ENCODE measurements around the gene DNAI2.

Gene DNAI2

GRCh38 chr17:74307984-74308773, 34.1 kb downstream of the DNAI2 start:
- no peak for DNase-seq

- no peak for DNase-seq
These were observed 35.9 kb downstream of the DNAI2 start for GRCh38 chr17:74309902-74310301.

DNA sequence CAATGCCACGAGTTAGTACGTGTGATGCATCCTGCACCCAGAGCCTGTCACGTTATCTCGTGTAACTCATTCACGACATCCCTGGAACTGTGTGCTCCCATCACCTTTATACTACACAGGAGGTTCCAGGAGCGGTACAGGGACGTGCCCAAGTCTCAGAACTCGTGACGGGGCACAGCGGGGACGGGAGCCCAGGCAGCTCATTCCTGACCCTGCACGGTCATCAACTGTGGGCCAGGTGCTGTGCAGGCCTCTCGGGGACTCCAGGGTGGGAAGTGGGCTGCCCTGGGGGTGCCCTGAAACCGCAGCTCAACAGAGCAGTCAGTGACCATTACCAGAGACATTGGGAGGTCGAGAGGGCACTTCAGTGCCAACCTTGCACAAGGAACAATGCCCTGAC, 40.8 kb downstream of the DNAI2 start:
- no peak for DNase-seq

GRCh38 chr17:74316220-74316619, 42.2 kb downstream of the DNAI2 start:
- no peak for DNase-seq

- DNase-seq: no peak
These were observed 43.0 kb downstream of the DNAI2 start for GRCh38 chr17:74317071-74317470.

DNA sequence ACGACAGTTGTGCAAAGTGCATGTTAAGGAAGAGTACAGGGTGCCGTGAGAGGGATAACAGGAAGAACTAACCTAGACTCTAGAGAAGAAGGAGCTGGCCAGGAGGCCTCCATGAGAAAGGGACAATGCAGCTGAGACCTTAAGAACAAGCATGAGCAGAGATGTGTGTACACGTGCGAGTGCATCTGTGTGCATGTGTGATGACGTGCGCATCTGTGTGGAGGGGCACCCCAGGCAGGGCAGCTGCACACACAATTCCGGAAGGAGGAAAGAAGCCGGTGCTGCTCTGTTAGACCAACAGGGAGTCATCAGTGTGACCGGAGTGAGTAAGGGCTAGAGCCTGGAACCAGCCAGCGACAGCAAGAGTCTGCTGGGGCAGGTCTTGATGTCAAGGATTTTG, 44.4 kb downstream of the DNAI2 start:
- no peak for DNase-seq

DNA sequence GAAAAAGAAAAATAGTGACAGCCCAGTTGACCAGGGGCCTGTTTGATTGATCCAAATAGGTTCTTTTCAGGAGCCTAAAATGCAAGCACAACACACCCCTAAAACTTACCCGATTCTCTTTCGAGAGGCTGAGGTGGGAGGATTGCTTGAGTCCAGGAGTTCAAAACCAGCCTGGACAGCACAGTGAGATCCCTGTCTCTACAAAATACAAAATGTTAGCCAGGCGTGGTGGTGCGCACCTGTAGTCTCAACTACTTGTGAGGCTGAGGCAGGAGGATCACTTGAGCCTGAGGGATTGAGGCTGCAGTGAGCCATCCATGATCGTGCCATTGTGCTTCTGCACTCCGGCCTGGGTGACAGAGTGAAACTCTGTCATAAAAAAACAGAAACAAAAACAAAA, 50.5 kb downstream of the DNAI2 start:
- no peak for DNase-seq

DNA sequence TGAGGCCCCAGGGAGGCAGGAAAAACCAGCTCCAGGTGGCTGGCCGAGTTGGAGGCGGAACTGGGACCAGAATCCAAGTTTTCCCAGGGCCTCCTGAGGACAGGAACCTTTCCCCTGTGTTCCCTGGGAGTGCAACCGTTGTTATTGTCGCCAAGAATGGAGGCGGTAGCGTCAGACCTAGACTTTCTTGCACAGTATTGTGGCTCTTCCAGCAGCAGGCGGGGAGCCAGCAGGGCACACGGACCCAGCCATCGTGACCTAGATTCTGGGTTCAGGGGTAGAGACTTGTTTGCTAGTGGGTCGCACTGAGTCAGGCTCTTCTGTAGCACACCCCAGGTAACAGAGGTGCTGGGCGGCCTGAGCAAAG, 51.3 kb downstream of the DNAI2 start:
- DNase-seq: no peak

- no peak for DNase-seq
These were observed 51.8 kb downstream of the DNAI2 start, which contains the start of gene KIF19 for GRCh38 chr17:74325743-74326379. Gene KIF19, plus strand, starts transcription at chr17:74326226. Its CDS starts 124 bp downstream, at chr17:74326350.

DNA sequence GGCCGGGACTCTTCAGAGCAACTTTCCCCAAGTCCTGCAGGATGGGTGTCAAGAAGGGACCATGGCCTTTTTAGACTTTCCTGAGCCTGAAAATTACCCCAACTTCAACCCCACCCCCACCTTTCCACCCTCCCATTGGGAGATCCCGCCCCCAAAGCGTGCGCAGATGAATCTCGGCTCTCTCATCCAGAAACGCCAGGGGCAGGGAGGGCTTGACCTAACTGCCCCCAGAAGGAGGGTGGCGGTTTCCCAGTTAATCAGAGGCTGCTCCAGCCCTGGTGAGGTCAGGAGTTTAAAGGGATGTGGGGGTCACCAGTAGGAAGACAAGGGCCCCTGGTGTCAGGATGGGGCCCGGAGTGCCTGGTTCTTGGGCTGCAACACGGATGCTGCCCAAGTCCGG, 52.5 kb downstream of the DNAI2 start:
- no peak for DNase-seq

DNA sequence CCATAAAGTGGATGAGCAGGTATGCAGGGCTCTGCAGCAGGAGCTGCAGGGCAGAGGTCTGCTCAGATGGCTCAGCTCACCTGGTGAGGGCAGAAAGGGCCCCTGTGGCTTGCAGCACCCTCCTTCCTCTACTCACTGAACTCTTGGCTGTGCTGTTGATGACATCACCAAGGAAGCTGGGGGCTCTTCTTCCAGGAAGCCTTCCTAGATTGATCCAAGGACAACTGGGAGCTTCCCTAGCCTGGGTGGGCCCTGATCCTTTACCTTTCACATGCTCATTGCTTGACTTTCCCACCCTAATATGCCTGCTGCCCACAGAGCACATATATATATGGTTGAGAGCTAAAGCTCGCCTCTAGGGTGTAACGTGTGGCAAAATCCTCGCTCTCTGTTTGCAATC, 54.5 kb downstream of the DNAI2 start:
- no peak for DNase-seq

DNA sequence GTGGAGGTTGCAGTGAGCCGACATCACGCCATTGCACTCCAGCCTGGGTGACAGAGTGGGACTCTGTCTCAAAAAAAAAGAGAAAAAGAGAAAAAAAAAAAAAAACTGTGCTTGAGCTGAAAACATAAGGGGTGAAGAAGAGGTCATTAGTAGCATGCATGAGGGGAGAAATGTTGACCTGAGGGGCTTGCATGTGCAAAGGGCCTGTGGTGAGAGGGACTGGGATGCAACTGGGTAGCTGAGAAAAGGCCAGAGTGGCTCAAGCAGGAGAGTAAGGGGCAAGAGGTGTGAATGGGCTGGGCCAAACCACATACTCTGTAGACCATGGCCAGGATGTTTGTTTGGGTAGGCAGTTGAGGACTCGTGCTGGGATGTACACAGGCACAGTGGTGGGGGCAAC, 55.3 kb downstream of the DNAI2 start:
- DNase-seq: no peak

DNA sequence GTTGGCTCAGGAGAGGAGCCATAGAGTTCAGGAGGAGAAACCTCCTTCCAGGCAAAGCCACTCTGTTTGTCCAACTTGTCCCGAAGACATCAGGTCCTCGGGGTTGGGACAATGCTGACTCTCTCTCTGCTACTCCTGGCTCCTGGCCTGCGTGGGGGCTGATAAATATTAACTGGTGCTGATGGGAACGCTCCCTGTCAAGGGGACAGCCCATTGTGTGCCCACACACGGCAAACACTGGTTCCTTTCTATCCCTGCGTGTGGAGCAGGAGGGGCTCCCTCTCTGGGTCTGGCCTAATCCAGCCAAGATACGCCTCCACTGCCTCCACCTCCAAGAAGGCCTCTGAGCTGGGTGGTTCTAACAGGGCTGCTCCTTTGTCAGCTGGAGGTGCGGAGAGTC, 56.4 kb downstream of the DNAI2 start:
- DNase-seq: no peak

DNA sequence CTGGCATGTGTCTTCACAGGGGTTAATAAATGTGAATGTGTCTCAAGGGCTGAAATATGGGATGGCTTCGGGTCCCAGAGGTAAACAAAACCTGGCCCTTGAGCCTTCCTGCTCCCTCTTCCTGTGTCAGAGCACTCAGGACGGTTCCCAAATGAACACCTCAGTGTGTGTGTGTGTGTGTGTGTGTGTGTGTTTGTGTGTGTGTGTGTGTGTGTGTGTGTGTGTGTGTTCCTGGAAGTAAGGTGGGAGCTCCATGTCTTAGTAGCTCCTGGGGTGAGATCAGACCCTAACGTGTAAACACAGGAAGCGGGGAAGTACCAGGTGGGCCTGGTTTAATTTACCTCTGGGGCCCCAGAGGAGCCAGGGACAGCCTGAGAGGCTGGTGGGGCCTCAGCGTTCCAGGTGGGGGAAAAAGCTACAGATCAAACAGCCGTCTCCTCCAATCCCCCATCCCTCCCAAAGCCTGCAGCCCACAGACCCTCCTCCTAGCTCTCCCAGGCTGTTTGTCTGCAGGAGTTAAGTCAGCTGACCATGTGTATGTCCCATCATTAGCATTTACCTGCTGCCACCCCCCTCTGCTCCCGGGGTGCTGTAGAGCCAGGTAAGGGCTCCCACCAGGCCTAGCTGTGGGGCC, 58.1 kb downstream of the DNAI2 start:
- no peak for DNase-seq

DNA sequence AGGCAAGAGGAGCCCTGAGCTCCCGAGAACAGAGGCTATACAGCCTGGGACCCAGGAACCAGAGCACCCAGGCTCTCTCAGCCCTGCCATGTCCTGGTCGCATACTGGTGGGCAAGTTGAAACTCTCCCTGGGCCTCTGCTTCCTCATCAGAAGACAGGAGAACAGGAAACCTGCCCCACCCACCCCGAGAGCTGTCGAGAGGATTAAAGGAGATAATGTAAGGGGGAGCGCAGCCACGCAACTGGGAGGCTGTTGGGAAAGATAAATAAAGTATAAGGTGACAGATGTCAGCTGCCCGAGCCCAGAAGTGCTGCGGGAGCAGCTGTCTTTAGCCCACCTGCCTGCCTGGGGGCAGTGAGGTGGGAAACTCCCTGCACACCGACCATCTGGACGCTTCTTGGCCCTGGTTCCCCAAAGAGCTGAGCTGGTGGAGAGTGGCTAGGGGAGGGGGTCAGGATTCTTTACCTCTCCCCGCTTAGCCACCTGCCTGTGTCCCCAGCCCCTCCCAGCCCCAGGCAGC, 58.8 kb downstream of the DNAI2 start:
- no peak for DNase-seq

DNA sequence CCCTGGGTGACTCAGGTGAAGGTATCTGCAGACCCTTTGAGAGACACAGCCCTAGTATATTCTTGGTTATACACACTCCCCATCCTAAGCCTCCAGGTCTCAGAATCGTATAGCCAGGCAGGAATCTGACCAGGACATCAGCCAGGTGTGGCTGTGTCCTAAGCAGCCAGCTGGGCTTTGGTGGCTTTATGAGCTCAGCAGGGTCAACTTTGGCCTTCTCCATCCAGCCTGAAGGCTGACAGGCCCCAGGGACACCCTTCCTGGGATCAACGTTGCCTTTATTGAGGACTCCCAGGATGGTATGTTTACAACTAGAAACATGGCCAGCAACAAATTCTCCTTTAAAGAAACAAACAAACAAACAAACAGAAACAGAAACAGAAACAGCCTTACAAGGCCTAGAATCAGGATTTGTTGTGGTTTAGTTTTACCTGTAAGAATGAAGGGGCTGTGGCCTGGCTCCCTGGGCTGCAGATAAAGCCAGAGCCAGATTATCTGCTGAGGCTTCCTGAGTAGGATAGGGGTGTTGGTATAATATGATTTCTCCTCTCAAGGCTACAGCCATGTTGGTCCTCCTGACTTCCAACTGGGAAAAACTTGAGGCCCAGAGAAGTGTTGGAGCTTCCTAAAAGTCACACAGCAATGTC, 60.5 kb downstream of the DNAI2 start:
- DNase-seq: no peak

- DNase-seq: no peak
These were observed 61.6 kb downstream of the DNAI2 start for GRCh38 chr17:74335529-74336062.

DNA sequence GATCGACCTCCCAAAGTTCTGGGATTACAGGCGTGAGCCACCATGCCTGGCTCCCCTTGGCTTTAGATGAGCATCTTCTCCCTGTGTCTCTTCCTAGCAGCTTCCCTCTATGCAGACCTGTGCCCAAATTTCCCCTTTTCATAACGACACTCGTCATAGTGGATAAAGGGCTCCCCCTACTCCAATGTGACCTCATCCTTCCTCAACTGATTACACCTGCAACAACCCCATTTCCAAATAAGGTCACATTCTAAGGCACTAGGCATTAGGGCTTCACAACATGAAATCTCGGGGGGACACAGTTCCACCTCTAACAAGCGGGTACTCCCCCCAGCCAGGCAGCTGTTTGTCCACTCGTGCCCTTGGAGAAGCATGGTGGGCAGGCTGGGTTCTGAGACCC, 62.3 kb downstream of the DNAI2 start:
- no peak for DNase-seq

- DNase-seq: no peak
These were observed 63.9 kb downstream of the DNAI2 start for GRCh38 chr17:74337834-74338500.

- no peak for DNase-seq
These were observed 65.6 kb downstream of the DNAI2 start for GRCh38 chr17:74339537-74340195.

GRCh38 chr17:74340470-74341023, 66.5 kb downstream of the DNAI2 start:
- DNase-seq: no peak

DNA sequence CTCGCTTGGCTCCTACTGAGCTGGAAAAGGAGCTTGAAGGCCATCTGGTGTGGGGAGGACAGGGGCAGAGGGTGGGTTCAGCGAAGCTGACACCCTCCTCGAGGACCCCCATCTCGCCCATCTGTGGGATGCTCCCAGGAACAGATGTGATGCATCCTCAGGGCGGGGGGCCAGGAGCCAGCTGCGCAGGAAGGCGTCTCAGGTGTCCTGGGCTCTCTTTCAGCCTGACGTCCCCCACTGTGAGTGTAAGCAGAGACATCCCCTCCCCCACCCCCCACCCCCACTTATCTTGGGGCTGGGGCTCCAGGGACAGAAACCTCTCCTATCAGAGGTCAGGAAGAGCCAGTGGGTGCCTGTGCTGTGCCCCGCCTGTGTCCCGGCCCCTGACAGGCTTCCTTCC, 68.2 kb downstream of the DNAI2 start:
- DNase-seq: no peak
